ENCODE measurements around the gene DMRT2.

DNA sequence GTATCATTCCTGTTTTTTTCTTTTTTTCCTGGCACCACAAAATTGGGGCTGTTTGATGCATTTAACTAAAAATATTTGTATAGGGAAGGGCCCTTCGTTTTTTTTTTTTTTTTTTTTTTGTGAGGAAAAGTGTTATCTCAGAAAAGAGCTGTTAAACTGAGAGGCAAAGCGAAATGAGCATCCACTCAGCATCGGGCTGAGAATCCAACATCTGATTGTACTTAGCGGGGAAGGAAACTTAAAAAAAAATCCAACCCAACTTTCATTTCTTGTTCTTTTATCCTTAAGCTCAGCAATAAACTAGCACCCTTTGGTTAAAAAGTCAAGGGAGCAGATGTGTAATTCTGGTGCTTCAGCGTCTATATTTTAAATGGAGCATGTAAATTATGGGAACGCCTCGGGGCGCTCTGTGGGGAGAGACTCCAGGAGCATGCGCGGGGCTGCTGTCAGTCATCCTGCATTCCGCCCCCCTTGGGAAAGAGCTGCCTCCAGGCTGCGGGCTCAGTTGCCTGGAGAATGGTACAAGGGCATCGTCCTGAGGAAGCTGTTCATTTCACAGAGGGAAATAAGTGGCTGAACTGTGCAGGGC is 33.3 kb downstream of the DMRT2 start:
- TF ChIP-seq JUN (IDR thresholded peaks at IDR 0.05; ENCODE audit: borderline replicate concordance, insufficient read depth, insufficient read length, low read depth) = no peak
- TF ChIP-seq, protein P1, sequence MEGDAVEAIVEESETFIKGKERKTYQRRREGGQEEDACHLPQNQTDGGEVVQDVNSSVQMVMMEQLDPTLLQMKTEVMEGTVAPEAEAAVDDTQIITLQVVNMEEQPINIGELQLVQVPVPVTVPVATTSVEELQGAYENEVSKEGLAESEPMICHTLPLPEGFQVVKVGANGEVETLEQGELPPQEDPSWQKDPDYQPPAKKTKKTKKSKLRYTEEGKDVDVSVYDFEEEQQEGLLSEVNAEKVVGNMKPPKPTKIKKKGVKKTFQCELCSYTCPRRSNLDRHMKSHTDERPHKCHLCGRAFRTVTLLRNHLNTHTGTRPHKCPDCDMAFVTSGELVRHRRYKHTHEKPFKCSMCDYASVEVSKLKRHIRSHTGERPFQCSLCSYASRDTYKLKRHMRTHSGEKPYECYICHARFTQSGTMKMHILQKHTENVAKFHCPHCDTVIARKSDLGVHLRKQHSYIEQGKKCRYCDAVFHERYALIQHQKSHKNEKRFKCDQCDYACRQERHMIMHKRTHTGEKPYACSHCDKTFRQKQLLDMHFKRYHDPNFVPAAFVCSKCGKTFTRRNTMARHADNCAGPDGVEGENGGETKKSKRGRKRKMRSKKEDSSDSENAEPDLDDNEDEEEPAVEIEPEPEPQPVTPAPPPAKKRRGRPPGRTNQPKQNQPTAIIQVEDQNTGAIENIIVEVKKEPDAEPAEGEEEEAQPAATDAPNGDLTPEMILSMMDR (IDR thresholded peaks at IDR 0.05; ENCODE audit: extremely low read depth in 1 of 2, insufficient read depth in 1 of 2, low read depth in 1 of 2, low read length in 2 of 2) = no peak
- TF ChIP-seq POLR2AphosphoS5 (IDR thresholded peaks at IDR 0.05; ENCODE audit: insufficient read depth, low read depth, low read length) = no peak
- TF ChIP-seq, protein P2, sequence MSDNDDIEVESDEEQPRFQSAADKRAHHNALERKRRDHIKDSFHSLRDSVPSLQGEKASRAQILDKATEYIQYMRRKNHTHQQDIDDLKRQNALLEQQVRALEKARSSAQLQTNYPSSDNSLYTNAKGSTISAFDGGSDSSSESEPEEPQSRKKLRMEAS (IDR thresholded peaks at IDR 0.05; ENCODE audit: insufficient read depth, insufficient read length) = no peak
- TF ChIP-seq POLR2A (IDR thresholded peaks at IDR 0.05; ENCODE audit: low read depth, low read length) = no peak
- no peak for TF ChIP-seq MYC (IDR thresholded peaks at IDR 0.05; ENCODE audit: low read depth, low read length)
- TF ChIP-seq FOS (IDR thresholded peaks at IDR 0.05; ENCODE audit: borderline replicate concordance, insufficient read depth, low read length) = no peak
- TF ChIP-seq EZH2 (IDR thresholded peaks at IDR 0.05; ENCODE audit: borderline replicate concordance, low read depth, low read length, severe bottlenecking) = no peak
